GM10847 (cell line): ENCODE measurements around the gene FSTL4.

ENCODE experiments used
- POLR2A ChIP-seq: IDR thresholded peaks from 2 replicates; pipeline ENCODE4 v1.6.1; 2011; ENCODE audit not compliant: insufficient read length; ENCODE audit errors: extremely low read depth

Gene FSTL4

GRCh38 chr5:133341915-133342710 is 270.2 kb downstream of the FSTL4 start:
- TF ChIP-seq POLR2A: no peak

- no peak for TF ChIP-seq POLR2A
These were observed 271.0 kb downstream of the FSTL4 start for GRCh38 chr5:133341296-133341695.

GRCh38 chr5:133340822-133341221 is 271.5 kb downstream of the FSTL4 start:
- no peak for TF ChIP-seq POLR2A

- no peak for TF ChIP-seq POLR2A
These were observed 272.2 kb downstream of the FSTL4 start for GRCh38 chr5:133340002-133340755.

DNA sequence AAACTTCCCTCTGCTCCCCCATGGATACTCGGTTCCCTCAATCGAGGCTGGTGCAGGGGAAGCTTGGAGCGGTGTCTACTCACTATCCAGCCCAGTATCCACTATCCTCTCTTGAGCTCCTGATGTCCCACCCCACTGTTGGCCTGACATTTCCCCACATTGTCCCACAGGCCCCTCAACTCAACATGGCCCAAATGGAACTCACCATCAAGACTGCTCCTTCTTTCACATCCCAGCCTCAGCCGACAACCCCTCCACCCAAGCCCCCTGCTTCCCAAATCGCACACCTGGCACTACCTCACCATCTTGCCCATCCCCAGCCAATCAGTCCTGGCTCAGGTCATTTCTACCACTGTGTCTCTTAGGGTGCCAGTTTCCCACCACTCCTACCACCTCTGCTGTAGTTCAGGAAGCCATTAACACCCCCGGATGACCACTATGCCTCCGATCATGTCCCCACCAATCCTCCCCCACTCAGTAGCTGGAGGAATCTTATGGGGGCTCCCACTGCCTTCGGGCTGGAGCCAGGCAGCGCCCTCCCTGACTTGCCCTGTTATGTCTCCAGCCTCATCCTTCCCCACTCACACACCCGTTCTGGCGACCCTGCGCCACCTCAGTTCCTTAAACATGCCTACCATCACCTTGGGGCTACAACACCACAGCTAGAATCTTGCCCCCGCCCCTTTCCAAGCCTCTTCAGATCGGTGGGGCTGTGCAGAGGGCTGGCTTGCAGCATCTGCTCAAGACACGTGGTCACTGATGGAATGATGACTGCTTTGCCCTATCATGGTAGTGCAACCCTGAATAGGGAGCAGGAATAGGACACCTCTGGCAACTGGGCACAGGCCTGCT is 273.6 kb downstream of the FSTL4 start:
- no peak for TF ChIP-seq POLR2A

GRCh38 chr5:133337795-133338445 is 274.4 kb downstream of the FSTL4 start:
- TF ChIP-seq POLR2A: no peak

GRCh38 chr5:133336969-133337410 is 275.4 kb downstream of the FSTL4 start:
- no peak for TF ChIP-seq POLR2A

DNA sequence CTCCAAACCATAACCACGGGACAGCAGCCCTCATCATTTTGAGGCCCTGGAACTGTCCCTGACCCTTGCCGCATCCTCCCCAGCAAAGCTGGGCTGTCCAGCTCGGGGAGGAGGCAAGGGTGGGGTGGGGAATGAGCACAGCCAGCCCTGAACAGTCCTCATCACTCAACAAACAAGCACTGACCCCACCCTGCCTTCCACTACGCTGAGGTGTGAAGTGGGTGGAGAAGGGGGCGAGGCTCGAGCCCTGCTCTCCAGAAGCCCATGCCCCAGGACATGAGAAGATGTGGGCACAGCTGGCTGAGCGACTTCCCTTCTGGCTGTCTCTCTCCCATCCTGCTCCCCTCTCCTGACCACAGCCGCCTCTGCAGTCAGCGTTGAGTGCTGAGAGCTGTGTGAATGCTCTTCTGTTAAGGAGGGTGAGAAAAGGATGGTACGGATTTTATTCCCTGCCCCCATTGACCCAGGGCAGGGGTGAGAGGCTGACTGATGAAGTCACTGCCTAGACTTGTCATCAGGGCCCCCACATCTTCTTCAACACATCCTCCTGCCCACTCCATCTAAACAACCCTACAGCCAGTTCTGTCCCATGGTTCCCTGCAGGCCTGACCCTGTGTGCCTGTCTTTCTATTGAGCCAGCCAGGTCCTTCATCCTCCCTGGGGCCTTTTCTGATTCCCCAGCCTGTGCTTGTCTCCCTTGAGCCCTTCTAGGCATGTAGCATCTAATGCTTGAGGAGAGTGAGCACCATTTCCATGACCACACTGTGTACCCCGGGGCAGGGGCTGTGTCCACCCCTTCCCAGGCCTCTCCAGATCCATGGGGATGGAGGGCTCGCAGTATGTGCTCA is 276.0 kb downstream of the FSTL4 start:
- TF ChIP-seq POLR2A: no peak

DNA sequence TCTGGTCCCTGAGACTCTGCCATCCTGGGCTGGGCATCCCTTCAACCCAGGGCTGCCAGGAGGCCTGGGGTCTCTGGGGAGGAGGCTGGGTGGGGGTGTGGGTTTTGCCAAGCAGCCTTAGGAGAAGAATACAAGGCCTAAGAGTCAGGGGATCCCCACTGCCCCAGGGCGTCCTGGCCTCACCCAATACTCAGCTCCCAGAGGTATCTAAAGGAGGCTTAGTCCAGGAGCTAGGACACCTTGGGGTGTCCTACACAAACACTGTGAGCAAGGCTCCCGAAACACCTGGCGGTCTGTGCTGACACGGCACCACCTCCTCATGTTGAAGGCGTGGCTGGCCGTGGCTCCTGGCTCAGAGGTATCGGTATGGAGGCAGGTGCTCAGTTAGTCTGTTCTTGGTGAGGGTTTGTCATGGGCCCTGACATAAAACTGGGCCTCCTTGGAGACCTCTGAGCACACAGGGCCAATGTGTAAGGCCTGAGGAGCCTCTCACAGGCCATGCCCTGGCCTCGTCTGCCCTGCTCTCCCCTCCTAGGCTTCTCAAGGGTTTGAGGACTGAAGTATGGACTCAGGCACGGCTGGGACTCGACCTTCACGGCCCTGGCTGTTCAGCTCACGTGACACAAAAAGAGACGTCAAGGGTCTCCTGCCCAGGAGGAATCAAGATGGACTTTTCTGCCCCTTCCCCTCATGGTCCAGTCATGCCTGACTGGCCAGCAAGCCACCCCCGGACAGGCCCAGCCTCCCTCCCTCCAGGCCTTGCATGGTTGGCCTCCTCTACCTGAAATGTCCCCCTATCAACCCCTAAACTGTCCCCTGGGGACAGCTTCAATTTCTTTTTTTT is 277.3 kb downstream of the FSTL4 start:
- TF ChIP-seq POLR2A: no peak

- no peak for TF ChIP-seq POLR2A
These were observed 278.8 kb downstream of the FSTL4 start for GRCh38 chr5:133333326-133334150.

DNA sequence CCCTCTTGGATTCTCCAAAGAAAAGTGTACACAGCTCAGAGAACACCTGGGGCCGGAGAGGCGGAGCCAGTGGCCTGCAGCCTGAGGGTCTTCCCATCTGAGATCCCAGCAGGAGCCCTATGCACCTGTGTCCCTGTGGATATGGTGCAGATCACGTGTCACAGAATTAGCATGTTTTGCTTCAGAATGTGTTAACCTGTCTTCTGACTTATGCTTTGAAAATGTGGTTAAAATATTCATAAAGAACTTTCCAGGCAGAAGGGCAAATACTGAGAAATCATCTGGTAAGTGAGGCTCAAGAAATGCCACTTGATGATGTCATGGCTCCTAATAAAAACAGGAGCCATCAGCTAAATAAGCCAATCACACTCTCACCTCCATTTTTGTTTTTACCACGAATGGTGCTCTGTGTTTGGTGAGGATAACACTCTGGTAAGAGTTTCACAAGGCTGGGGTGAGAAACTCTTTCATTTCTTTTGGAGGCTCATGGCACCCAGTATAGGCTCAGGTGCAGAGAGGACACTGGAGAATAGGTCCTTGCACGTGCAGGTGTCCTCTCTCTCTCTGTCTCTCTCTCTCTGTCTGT is 279.8 kb downstream of the FSTL4 start:
- TF ChIP-seq POLR2A: no peak

GRCh38 chr5:133331941-133332340 is 280.4 kb downstream of the FSTL4 start:
- TF ChIP-seq POLR2A: no peak
